Measurements from ENCODE around the gene POU2F3. TPM values are rescaled to one million over a fixed set of nuclear protein-coding genes. Genes with fewer than 3 reads are reported as not detected.

POU2F3 gene
- polyA plus RNA-seq (2011; rRNA removed) (0.05 TPM in 1 of 2 replicates, not detected in the other), polyA minus RNA-seq (2011; rRNA and poly(A)+ RNA removed) (not detected in 2 replicates)

GRCh38 chr11:120239713-120240640 lies at the start of gene POU2F3:
Gene POU2F3, plus strand, starts transcription at chr11:120240140. Its CDS starts 204 bp downstream, at chr11:120240344.
- H3K9me3 ChIP-seq (ENCODE audit: control insufficient read depth, insufficient read depth, low read length), result no peaks in the 10 kb centered on the region; the same call in 1 of the 2 replicates
- ChIA-PET POLR2A (no interaction called here), CTCF (interaction anchor here (0.8 to 1.4 kb wide), 2 partner anchors 10 to 60 kb away, joined by 3 to 4 read pairs; no protein-coding TSS in a partner anchor)
- DNase-seq (ENCODE audit: low read depth, low spot score), result no peak
- TF ChIP-seq, protein P1, sequence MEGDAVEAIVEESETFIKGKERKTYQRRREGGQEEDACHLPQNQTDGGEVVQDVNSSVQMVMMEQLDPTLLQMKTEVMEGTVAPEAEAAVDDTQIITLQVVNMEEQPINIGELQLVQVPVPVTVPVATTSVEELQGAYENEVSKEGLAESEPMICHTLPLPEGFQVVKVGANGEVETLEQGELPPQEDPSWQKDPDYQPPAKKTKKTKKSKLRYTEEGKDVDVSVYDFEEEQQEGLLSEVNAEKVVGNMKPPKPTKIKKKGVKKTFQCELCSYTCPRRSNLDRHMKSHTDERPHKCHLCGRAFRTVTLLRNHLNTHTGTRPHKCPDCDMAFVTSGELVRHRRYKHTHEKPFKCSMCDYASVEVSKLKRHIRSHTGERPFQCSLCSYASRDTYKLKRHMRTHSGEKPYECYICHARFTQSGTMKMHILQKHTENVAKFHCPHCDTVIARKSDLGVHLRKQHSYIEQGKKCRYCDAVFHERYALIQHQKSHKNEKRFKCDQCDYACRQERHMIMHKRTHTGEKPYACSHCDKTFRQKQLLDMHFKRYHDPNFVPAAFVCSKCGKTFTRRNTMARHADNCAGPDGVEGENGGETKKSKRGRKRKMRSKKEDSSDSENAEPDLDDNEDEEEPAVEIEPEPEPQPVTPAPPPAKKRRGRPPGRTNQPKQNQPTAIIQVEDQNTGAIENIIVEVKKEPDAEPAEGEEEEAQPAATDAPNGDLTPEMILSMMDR (IDR thresholded peaks at IDR 0.05; ENCODE audit: low read depth, low read length), result 0 out of 2 replicates have a peak, but pooled peaks have one; percentile 11
- H3K27me3 ChIP-seq (ENCODE audit: control insufficient read depth, insufficient read depth, low read length), result peaks cover 67% of the 10 kb centered on the region
- H3K4me3 ChIP-seq (ENCODE audit: low read depth, low read length), result no peak within 1 kb of the TSS
- no peak within 1 kb of the TSS for H3K27ac ChIP-seq (ENCODE audit: low read depth, low read length)

GRCh38 chr11:120191058-120191457 lies 48.9 kb upstream of the POU2F3 start:
- DNase-seq (ENCODE audit: low read depth, low spot score), result no peak
- Histone ChIP-seq H3K9me3 (ENCODE audit: control insufficient read depth, insufficient read depth, low read length) (no peaks in the 10 kb centered on the region; the same call in 1 of the 2 replicates), H3K27me3 (ENCODE audit: control insufficient read depth, insufficient read depth, low read length) (peaks cover 34% of the 10 kb centered on the region), H3K4me3 (ENCODE audit: low read depth, low read length) (no peak overlapping the region), H3K27ac (ENCODE audit: low read depth, low read length) (no peak overlapping the region)
- ChIA-PET POLR2A (no interaction called here), CTCF (interaction anchor here (0.8 to 1.4 kb wide), 4 partner anchors 10 to 112 kb away, joined by 3 to 4 read pairs (median 4); no protein-coding TSS in a partner anchor)
- TF ChIP-seq, protein P1 (IDR thresholded peaks at IDR 0.05; ENCODE audit: low read depth, low read length), result no peak

- no peak for DNase-seq (ENCODE audit: low read depth, low spot score)
- no peak overlapping the region for H3K4me3 ChIP-seq (ENCODE audit: low read depth, low read length)
- ChIA-PET CTCF (interaction anchor here (1.0 to 2.4 kb wide), 2 partner anchors 25 to 37 kb away, joined by 5 to 7 read pairs; no protein-coding TSS in a partner anchor), POLR2A (no interaction called here)
- peaks cover 35% of the 10 kb centered on the region for H3K27me3 ChIP-seq (ENCODE audit: control insufficient read depth, insufficient read depth, low read length)
- H3K9me3 ChIP-seq (ENCODE audit: control insufficient read depth, insufficient read depth, low read length), result no peaks in the 10 kb centered on the region; the same call in 1 of the 2 replicates
- TF ChIP-seq, protein P1 (IDR thresholded peaks at IDR 0.05; ENCODE audit: low read depth, low read length), result no peak
- H3K27ac ChIP-seq (ENCODE audit: low read depth, low read length), result no peak overlapping the region
These were observed 46.9 kb upstream of the POU2F3 start for GRCh38 chr11:120192831-120193625.

DNA sequence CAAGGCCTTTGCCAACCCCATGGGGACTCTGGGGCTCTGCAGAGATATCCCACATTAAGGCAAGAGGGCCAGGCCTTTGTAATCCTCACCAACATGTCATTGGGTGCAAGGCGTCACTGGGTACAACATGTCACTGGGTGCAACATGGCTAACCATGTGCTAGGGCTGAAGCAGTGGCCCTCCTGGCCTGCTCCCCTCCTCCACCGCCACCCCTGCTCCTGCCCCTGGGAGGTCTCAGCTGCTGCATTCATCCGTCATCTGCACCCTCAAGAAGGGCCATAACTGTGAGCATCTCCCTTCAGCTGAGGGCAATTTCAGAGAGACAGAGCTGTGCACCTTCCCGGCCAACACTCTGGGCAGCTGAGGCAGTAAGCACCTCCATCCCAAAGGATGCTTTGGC lies 45.8 kb upstream of the POU2F3 start:
- Histone ChIP-seq H3K27ac (ENCODE audit: low read depth, low read length) (no peak overlapping the region), H3K9me3 (ENCODE audit: control insufficient read depth, insufficient read depth, low read length) (no peaks in the 10 kb centered on the region; the same call in 1 of the 2 replicates), H3K4me3 (ENCODE audit: low read depth, low read length) (no peak overlapping the region), H3K27me3 (ENCODE audit: control insufficient read depth, insufficient read depth, low read length) (peaks cover 34% of the 10 kb centered on the region)
- TF ChIP-seq, protein P1 (IDR thresholded peaks at IDR 0.05; ENCODE audit: low read depth, low read length), result no peak
- ChIA-PET CTCF (interaction anchor here (2.4 kb wide), 1 partner anchor 36 kb away, joined by 7 read pairs; no protein-coding TSS in a partner anchor), POLR2A (no interaction called here)
- no peak for DNase-seq (ENCODE audit: low read depth, low spot score)
